Gastrocnemius medialis (tissue), 4 donors: ENCODE results near the gene UPK3B.
"Not testable (repeated sequence)": the region's sequence is repeated elsewhere in the genome, so short reads cannot be mapped to it uniquely, and the experiment has no call there.

ENCODE experiments used
- POLR2A ChIP-seq, 2 donors: fragments of 450-650 bp; IDR thresholded peaks; one replicate each; pipeline ENCODE4 v1.6.1; 2017; ENCODE audit warnings: antibody characterized with exemption in 2 of 2, mild to moderate bottlenecking in 2 of 2, moderate library complexity in 2 of 2
- TF ChIP-seq, protein P1 (sequence below), 5 experiments: fragments of 450-650 bp in 3 of 5; fragments of 200-600 bp in 2 of 5; sonication (generic) in 2 of 5; IDR thresholded peaks in 4 of 5; conservative IDR thresholded peaks in 1 of 5; 1 replicate in 4 of 5; 2 replicates in 1 of 5; pipeline ENCODE4 v1.5.1; 2016 to 2019; ENCODE audit warnings: antibody characterized with exemption in 5 of 5, mild to moderate bottlenecking in 3 of 5, moderate library complexity in 3 of 5

DNA sequence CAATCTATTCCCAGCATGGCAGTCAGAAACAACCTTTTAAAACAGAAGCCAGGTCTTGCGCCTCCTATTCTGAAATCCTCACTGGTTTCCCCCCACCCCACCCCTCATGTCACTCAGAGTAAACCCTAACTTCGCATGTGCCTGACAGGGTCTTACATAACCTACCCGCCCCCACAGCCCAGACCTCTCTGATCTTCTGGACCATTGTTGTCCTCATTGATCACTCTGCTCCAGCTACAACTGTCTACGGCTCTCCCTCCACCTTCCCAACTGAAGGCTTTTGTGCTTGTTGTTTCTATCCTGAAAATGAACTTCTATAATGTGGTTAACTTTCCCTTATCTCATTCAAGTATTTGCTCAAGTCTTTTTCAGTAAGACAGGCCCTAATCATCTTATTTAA lies 49.8 kb downstream of the UPK3B start:
- TF ChIP-seq, protein P1, sequence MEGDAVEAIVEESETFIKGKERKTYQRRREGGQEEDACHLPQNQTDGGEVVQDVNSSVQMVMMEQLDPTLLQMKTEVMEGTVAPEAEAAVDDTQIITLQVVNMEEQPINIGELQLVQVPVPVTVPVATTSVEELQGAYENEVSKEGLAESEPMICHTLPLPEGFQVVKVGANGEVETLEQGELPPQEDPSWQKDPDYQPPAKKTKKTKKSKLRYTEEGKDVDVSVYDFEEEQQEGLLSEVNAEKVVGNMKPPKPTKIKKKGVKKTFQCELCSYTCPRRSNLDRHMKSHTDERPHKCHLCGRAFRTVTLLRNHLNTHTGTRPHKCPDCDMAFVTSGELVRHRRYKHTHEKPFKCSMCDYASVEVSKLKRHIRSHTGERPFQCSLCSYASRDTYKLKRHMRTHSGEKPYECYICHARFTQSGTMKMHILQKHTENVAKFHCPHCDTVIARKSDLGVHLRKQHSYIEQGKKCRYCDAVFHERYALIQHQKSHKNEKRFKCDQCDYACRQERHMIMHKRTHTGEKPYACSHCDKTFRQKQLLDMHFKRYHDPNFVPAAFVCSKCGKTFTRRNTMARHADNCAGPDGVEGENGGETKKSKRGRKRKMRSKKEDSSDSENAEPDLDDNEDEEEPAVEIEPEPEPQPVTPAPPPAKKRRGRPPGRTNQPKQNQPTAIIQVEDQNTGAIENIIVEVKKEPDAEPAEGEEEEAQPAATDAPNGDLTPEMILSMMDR (IDR thresholded peaks at IDR 0.05 in 4 of 5, conservative IDR thresholded peaks at IDR 0.05 in 1 of 5) = not testable (repeated sequence)
- not testable (repeated sequence) for TF ChIP-seq POLR2A (IDR thresholded peaks at IDR 0.05)
